WTC11 (cell line): ENCODE measurements around the gene CSK.

Experiments
- ATF3 ChIP-seq: sonication (generic); formaldehyde crosslinking; conservative IDR thresholded peaks from 2 replicates; pipeline ENCODE4 v1.8.1; 2022; ENCODE audit warnings: mild to moderate bottlenecking, missing genetic modification reagents
- CBFB ChIP-seq: sonication (generic); formaldehyde crosslinking; IDR thresholded peaks from 2 replicates; pipeline ENCODE4 v1.8.1; 2022; ENCODE audit warnings: mild to moderate bottlenecking, low read depth, missing genetic modification reagents
- CTCF ChIP-seq: fragments of 200-600 bp; IDR thresholded peaks from 2 replicates; pipeline ENCODE4 v1.8.0; 2022; ENCODE audit warnings: antibody characterized with exemption
- E2F5 ChIP-seq: sonication (generic); formaldehyde crosslinking; IDR thresholded peaks from 2 replicates; pipeline ENCODE4 v1.8.1; 2022; ENCODE audit warnings: mild to moderate bottlenecking, moderate library complexity, missing genetic modification reagents
- ERG ChIP-seq: fragments of 250-450 bp; sonication (Bioruptor Pico); IDR thresholded peaks from 2 replicates; pipeline ENCODE4 v1.8.0; 2021; ENCODE audit warnings: mild to moderate bottlenecking
- FOXP4 ChIP-seq: sonication (generic); formaldehyde crosslinking; IDR thresholded peaks from 2 replicates; pipeline ENCODE4 v1.8.0; 2022; ENCODE audit warnings: mild to moderate bottlenecking, missing genetic modification reagents
- GABPB1 ChIP-seq: sonication (generic); formaldehyde crosslinking; IDR thresholded peaks from 2 replicates; pipeline ENCODE4 v1.8.1; 2023; ENCODE audit warnings: mild to moderate bottlenecking, missing genetic modification reagents
- GRHL2 ChIP-seq: fragments of 250-450 bp; sonication (Bioruptor Pico); IDR thresholded peaks from 2 replicates; pipeline ENCODE4 v1.8.0; 2022; ENCODE audit warnings: mild to moderate bottlenecking, moderate library complexity; ENCODE audit not compliant: insufficient replicate concordance, severe bottlenecking
- IRF1 ChIP-seq: sonication (generic); formaldehyde crosslinking; IDR thresholded peaks from 2 replicates; pipeline ENCODE4 v1.8.0; 2023; ENCODE audit warnings: missing genetic modification reagents
- JUN ChIP-seq: sonication (generic); formaldehyde crosslinking; IDR thresholded peaks from 2 replicates; pipeline ENCODE4 v1.8.0; 2023; ENCODE audit warnings: mild to moderate bottlenecking, missing genetic modification reagents
- NFE2L1 ChIP-seq: sonication (generic); formaldehyde crosslinking; IDR thresholded peaks from 2 replicates; pipeline ENCODE4 v1.8.1; 2023; ENCODE audit warnings: missing genetic modification reagents
- ZNF512 ChIP-seq: sonication (generic); formaldehyde crosslinking; IDR thresholded peaks from 2 replicates; pipeline ENCODE4 v1.8.1; 2022; ENCODE audit warnings: missing genetic modification reagents, borderline replicate concordance

GRCh38 chr15:74825866-74826265 lies 44.0 kb downstream of the CSK start:
- TF ChIP-seq CTCF (no peak), IRF1 (CRISPR knock-in tag) (no peak), E2F5 (CRISPR knock-in tag) (no peak), CBFB (no peak), GRHL2 (CRISPR knock-in tag) (no peak), ERG (CRISPR knock-in tag) (no peak), NFE2L1 (CRISPR knock-in tag) (no peak), ATF3 (no peak), FOXP4 (CRISPR knock-in tag) (no peak), GABPB1 (CRISPR knock-in tag) (no peak), JUN (CRISPR knock-in tag) (no peak), ZNF512 (CRISPR knock-in tag) (no peak)
